ENCODE measurements around the gene ZCCHC17. TPM values are rescaled to one million over a fixed set of nuclear protein-coding genes. Genes with fewer than 3 reads are reported as not detected.
"Not testable (repeated sequence)": the region's sequence is repeated elsewhere in the genome, so short reads cannot be mapped to it uniquely, and the experiment has no call there.

ZCCHC17 gene
- total RNA-seq, 2 experiments from 2014 or later = 30.1 to 33.8 TPM

GRCh38 chr1:31259746-31260145 is 37.1 kb upstream of the ZCCHC17 start:
- no peaks in the 10 kb centered on the region for H3K9me3 ChIP-seq (ENCODE audit: low read length)
- H3K4me3 ChIP-seq (ENCODE audit: low read depth, low read length, poor library complexity, severe bottlenecking) = no peak overlapping the region
- H3K4me2 ChIP-seq (ENCODE audit: low read length) = no peak overlapping the region
- no peak overlapping the region for H3K27ac ChIP-seq (ENCODE audit: low read depth, low read length, poor library complexity, severe bottlenecking)
- H3K4me1 ChIP-seq (ENCODE audit: insufficient read depth, low read length, poor library complexity, severe bottlenecking) = no peaks in the 10 kb centered on the region
- DNase-seq (ENCODE audit: low spot score) = no peak
- ChIA-PET POLR2A (no interaction called here), CTCF (ENCODE audit: unreplicated experiment) (interaction anchor here (0.6 kb wide), 1 partner anchor 353 kb away, joined by 3 read pairs; no protein-coding TSS in a partner anchor)
- no peak overlapping the region for H2AFZ ChIP-seq (ENCODE audit: low read length)
- intact Hi-C loops (cut with micrococcal nuclease; ENCODE audit: unreplicated experiment) = no loop called here
- BruUV-seq (replicated peaks) = no TSS peak
- peaks cover 74% of the 10 kb centered on the region for H3K36me3 ChIP-seq (ENCODE audit: insufficient read depth, low read length)
- no peaks in the 10 kb centered on the region for H3K9me2 ChIP-seq (ENCODE audit: insufficient read depth, low read length)
- H4K20me1 ChIP-seq (ENCODE audit: insufficient read depth, low read length) = no peaks in the 10 kb centered on the region
- no peaks in the 10 kb centered on the region for H3K79me2 ChIP-seq (ENCODE audit: insufficient read depth, low read depth, low read length)
- no peak for TF ChIP-seq CTCF (conservative IDR thresholded peaks at IDR 0.05; ENCODE audit: low read length)

GRCh38 chr1:31261916-31262315 is 34.9 kb upstream of the ZCCHC17 start:
- CTCF ChIA-PET (ENCODE audit: unreplicated experiment) = no interaction called here
- H2AFZ ChIP-seq (ENCODE audit: low read length) = no peak overlapping the region
- no peak for DNase-seq (ENCODE audit: low spot score)
- no peaks in the 10 kb centered on the region for H3K9me3 ChIP-seq (ENCODE audit: low read length)
- TF ChIP-seq EZH2phosphoT487 (IDR thresholded peaks at IDR 0.05; ENCODE audit: borderline replicate concordance, low read depth, low read length) = no peak
- TF ChIP-seq CTCF (conservative IDR thresholded peaks at IDR 0.05; ENCODE audit: low read length) = no peak
- H3K4me3 ChIP-seq (ENCODE audit: low read depth, low read length, poor library complexity, severe bottlenecking) = no peak overlapping the region
- intact Hi-C loops (cut with micrococcal nuclease; ENCODE audit: unreplicated experiment) = no loop called here
- no peak overlapping the region for H3K27ac ChIP-seq (ENCODE audit: low read depth, low read length, poor library complexity, severe bottlenecking)
- H3K9me2 ChIP-seq (ENCODE audit: insufficient read depth, low read length) = no peaks in the 10 kb centered on the region
- peaks cover 93% of the 10 kb centered on the region for H3K36me3 ChIP-seq (ENCODE audit: insufficient read depth, low read length)
- H3K79me2 ChIP-seq (ENCODE audit: insufficient read depth, low read depth, low read length) = no peaks in the 10 kb centered on the region
- H3K4me1 ChIP-seq (ENCODE audit: insufficient read depth, low read length, poor library complexity, severe bottlenecking) = no peaks in the 10 kb centered on the region
- no peak overlapping the region for H3K4me2 ChIP-seq (ENCODE audit: low read length)
- H4K20me1 ChIP-seq (ENCODE audit: insufficient read depth, low read length) = no peaks in the 10 kb centered on the region
- POLR2A ChIA-PET = interaction anchor here (1.1 kb wide), 2 partner anchors 10 to 35 kb away, joined by 3 read pairs; partner anchors contain the start of genes SNRNP40 and ZCCHC17
- no TSS peak for BruUV-seq (replicated peaks)

DNA sequence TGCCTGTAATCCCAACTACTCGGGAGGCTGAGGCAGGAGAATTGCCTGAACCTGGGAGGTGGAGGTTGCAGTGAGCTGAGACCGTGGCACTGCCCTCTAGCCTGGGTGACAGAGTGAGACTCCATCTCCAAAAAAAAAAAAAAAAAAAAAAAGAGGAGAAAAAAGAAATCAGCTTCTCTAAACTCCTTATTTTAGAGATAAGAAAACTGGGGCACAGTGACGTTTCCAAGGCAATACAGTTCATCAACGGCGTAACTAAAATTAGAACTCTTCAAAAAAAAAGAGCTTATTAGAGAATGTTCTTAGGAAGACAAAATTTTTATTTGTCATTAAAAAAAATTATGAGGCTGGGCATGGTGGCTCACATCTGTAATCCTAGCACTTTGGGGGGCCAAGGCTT is 34.4 kb upstream of the ZCCHC17 start:
- CTCF ChIA-PET (ENCODE audit: unreplicated experiment) = interaction anchor here (1.5 kb wide), 1 partner anchor 10 kb away, joined by 3 read pairs; no protein-coding TSS in a partner anchor
- POLR2A ChIA-PET = interaction anchor here (0.7 to 2.3 kb wide), 4 partner anchors 10 to 251 kb away, joined by 3 to 10 read pairs (median 4); partner anchors contain the start of genes SNRNP40 and ZCCHC17
- H3K27ac ChIP-seq (ENCODE audit: low read depth, low read length, poor library complexity, severe bottlenecking); H2AFZ ChIP-seq (ENCODE audit: low read length); H3K4me2 ChIP-seq (ENCODE audit: low read length); H3K4me3 ChIP-seq (ENCODE audit: low read depth, low read length, poor library complexity, severe bottlenecking); H4K20me1 ChIP-seq (ENCODE audit: insufficient read depth, low read length); H3K4me1 ChIP-seq (ENCODE audit: insufficient read depth, low read length, poor library complexity, severe bottlenecking); H3K9me3 ChIP-seq (ENCODE audit: low read length); H3K9me2 ChIP-seq (ENCODE audit: insufficient read depth, low read length); BruUV-seq (replicated peaks); H3K79me2 ChIP-seq (ENCODE audit: insufficient read depth, low read depth, low read length); intact Hi-C loops (cut with micrococcal nuclease; ENCODE audit: unreplicated experiment); DNase-seq (ENCODE audit: low spot score): not testable (repeated sequence)
- H3K36me3 ChIP-seq (ENCODE audit: insufficient read depth, low read length) = peaks cover 93% of the 10 kb centered on the region

Data from OCI-LY7 (cell line).